KMS-11 (cell line): ENCODE results near the gene ADCY1.

Experiments
- H2AFZ ChIP-seq: fragments of 200-600 bp; sonication (generic); 2 replicates; pipeline ENCODE4 v1.6.1; 2016; ENCODE audit warnings: antibody characterized with exemption, mixed run types, low read depth
- H3K27ac ChIP-seq: fragments of 200-600 bp; sonication (generic); 2 replicates; pipeline ENCODE4 v1.6.1; 2016; ENCODE audit warnings: mild to moderate bottlenecking, mixed run types
- H3K27me3 ChIP-seq: fragments of 200-600 bp; sonication (generic); 2 replicates; pipeline ENCODE4 v1.6.1; 2017; ENCODE audit warnings: mild to moderate bottlenecking, low read depth, mixed run types, moderate library complexity; ENCODE audit not compliant: insufficient read depth
- H3K36me3 ChIP-seq: fragments of 200-600 bp; sonication (generic); 2 replicates; pipeline ENCODE4 v1.6.1; 2017; ENCODE audit warnings: mild to moderate bottlenecking, mixed run types; ENCODE audit not compliant: insufficient read depth
- H3K4me1 ChIP-seq: fragments of 200-600 bp; sonication (generic); 2 replicates; pipeline ENCODE4 v1.6.1; 2016; ENCODE audit warnings: mild to moderate bottlenecking, low read depth, mixed run types; ENCODE audit not compliant: poor library complexity, severe bottlenecking
- H3K4me2 ChIP-seq: fragments of 200-600 bp; sonication (generic); 2 replicates; pipeline ENCODE4 v1.7.0; 2016; ENCODE audit warnings: mild to moderate bottlenecking, mixed run types
- H3K4me3 ChIP-seq: fragments of 200-600 bp; sonication (generic); IDR thresholded peaks from 2 replicates; pipeline ENCODE4 v1.6.1; 2017; ENCODE audit warnings: low read depth, low read length, mixed read lengths; ENCODE audit not compliant: insufficient read depth
- H3K79me2 ChIP-seq: fragments of 200-600 bp; sonication (generic); 2 replicates; pipeline ENCODE4 v1.6.1; 2016; ENCODE audit warnings: low read depth, mixed run types; ENCODE audit not compliant: insufficient read depth
- H3K9ac ChIP-seq: fragments of 200-600 bp; sonication (generic); 2 replicates; pipeline ENCODE4 v1.6.1; 2016; ENCODE audit warnings: mild to moderate bottlenecking, mixed run types
- H4K20me1 ChIP-seq: fragments of 200-600 bp; sonication (generic); 2 replicates; pipeline ENCODE4 v1.6.1; 2016; ENCODE audit warnings: mild to moderate bottlenecking, mixed run types; ENCODE audit not compliant: insufficient read depth
- TF ChIP-seq, protein P1 (sequence below): fragments of 200-600 bp; sonication (generic); conservative IDR thresholded peaks from 2 replicates; pipeline ENCODE4 v1.6.1; 2017; ENCODE audit warnings: low read depth, mild to moderate bottlenecking, antibody characterized with exemption, low read length, moderate library complexity, mixed read lengths

ADCY1 gene

DNA sequence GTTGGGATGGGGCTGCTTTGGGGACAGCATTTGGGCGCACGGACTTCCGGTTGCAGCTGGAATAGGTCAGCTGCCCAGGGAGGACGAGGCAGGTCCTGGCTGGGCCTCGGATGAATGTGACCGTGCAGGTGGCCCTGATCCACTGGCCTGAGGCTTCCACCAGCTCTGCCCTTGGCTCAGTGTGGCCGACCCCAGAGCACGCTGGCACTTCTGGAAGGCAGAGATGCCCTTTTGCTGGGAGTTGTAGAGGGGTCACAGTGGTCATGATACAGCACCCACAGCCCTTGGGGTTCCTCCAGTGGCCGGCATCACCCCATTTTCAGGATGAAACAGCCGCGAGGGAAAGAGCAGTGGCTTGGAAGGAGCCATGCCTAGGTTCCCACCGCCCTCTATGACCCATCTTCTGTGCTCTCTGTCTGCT, 19.0 kb downstream of the ADCY1 start:
- Histone ChIP-seq H3K4me2 (no peak overlapping the region), H2AFZ (no peak overlapping the region), H4K20me1 (no peaks in the 10 kb centered on the region), H3K27me3 (no peaks in the 10 kb centered on the region), H3K4me1 (no peaks in the 10 kb centered on the region), H3K36me3 (no peaks in the 10 kb centered on the region), H3K27ac (no peak overlapping the region), H3K9ac (no peak overlapping the region), H3K79me2 (no peaks in the 10 kb centered on the region), H3K4me3 (no peak overlapping the region)
- TF ChIP-seq, protein P1, sequence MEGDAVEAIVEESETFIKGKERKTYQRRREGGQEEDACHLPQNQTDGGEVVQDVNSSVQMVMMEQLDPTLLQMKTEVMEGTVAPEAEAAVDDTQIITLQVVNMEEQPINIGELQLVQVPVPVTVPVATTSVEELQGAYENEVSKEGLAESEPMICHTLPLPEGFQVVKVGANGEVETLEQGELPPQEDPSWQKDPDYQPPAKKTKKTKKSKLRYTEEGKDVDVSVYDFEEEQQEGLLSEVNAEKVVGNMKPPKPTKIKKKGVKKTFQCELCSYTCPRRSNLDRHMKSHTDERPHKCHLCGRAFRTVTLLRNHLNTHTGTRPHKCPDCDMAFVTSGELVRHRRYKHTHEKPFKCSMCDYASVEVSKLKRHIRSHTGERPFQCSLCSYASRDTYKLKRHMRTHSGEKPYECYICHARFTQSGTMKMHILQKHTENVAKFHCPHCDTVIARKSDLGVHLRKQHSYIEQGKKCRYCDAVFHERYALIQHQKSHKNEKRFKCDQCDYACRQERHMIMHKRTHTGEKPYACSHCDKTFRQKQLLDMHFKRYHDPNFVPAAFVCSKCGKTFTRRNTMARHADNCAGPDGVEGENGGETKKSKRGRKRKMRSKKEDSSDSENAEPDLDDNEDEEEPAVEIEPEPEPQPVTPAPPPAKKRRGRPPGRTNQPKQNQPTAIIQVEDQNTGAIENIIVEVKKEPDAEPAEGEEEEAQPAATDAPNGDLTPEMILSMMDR, result no peak

DNA sequence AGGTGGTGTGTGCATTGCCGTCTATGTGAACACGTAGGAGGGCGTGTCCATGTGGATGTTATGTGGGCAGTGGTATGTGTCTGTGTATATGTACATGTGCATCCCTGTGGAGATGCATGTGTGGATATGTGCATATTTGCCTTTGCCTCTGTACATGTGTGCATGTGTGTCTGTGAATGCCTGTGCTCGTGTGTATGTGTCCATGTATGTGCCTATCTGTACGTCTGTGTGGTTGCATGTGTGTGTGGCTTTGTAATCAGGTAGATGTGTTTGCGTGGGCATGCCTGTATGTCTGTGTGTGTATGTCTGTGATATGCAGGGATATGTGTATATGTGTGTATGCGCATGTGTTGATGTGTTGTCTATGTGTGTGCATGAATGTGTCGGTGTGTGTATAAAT, 19.7 kb downstream of the ADCY1 start:
- Histone ChIP-seq H3K36me3 (no peaks in the 10 kb centered on the region), H3K27me3 (no peaks in the 10 kb centered on the region), H3K9ac (no peak overlapping the region), H4K20me1 (no peaks in the 10 kb centered on the region), H2AFZ (no peak overlapping the region), H3K79me2 (no peaks in the 10 kb centered on the region), H3K4me3 (no peak overlapping the region), H3K27ac (no peak overlapping the region), H3K4me1 (no peaks in the 10 kb centered on the region), H3K4me2 (no peak overlapping the region)
- TF ChIP-seq, protein P1, result no peak

GRCh38 chr7:45594745-45595535, 20.8 kb downstream of the ADCY1 start:
- no peak overlapping the region for H3K9ac ChIP-seq
- no peak overlapping the region for H3K4me3 ChIP-seq
- H3K4me2 ChIP-seq, result no peak overlapping the region
- H3K79me2 ChIP-seq, result no peaks in the 10 kb centered on the region
- H3K4me1 ChIP-seq, result no peaks in the 10 kb centered on the region
- no peaks in the 10 kb centered on the region for H3K27me3 ChIP-seq
- no peaks in the 10 kb centered on the region for H3K36me3 ChIP-seq
- H4K20me1 ChIP-seq, result no peaks in the 10 kb centered on the region
- TF ChIP-seq, protein P1, result no peak
- H3K27ac ChIP-seq, result no peak overlapping the region
- no peak overlapping the region for H2AFZ ChIP-seq

DNA sequence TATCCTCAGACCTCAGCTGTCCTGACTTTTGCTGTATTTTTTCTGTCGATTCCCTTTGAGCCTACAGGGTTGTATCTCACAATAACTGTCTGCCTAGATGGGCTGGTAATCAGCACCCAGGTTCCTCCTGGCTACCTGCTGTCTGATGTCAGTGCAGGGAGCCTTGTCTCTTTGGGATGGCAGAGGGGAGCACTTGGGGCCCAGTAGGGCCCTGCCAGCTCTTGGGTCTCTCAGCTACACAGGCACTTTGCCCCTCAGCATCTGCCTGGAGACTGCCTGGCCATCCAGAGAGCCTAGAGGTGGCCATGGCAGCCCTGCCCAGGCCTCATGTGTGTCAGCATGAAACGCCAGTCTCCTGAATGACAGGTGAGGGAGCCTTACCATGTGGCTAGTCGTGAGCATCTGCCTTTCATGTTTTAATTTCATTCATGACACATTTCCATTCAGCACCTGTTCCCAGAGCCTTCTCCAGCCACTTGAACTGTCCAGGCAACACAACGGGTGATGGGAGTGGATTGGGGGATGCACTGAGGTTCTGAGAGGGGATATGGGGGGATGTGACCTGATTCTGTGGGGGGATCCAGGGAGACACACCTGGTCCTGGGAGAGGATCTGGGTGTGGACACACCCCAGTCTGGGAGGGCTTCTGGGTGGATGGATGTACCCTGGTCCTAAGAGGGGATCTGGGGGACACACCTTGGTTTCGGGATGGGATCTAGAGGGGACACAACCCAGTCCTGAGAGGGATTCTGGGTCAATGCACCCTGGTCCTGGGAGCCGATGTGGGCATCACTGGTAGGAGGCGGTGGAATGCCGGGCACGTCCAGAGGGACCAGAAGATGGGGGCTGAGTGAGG, 21.9 kb downstream of the ADCY1 start:
- H3K4me2 ChIP-seq, result no peak overlapping the region
- no peaks in the 10 kb centered on the region for H3K27me3 ChIP-seq
- H3K36me3 ChIP-seq, result no peaks in the 10 kb centered on the region
- no peak overlapping the region for H3K4me3 ChIP-seq
- H4K20me1 ChIP-seq, result no peaks in the 10 kb centered on the region
- no peak overlapping the region for H2AFZ ChIP-seq
- TF ChIP-seq, protein P1, result no peak
- H3K79me2 ChIP-seq, result no peaks in the 10 kb centered on the region
- H3K27ac ChIP-seq, result no peak overlapping the region
- H3K4me1 ChIP-seq, result no peaks in the 10 kb centered on the region
- no peak overlapping the region for H3K9ac ChIP-seq
